Measurements from ENCODE around the gene GPR107. TPM values are rescaled to one million over a fixed set of nuclear protein-coding genes. Genes with fewer than 3 reads are reported as not detected.

The GPR107 gene
- total RNA-seq, 4 donors from 2014 or later = 19.9 to 34.7 (median 30.8) TPM

- Histone ChIP-seq H3K4me1 (peaks cover 25 to 50% (median 44%) of the 10 kb centered on the region in 4 donors), H3K27me3 (no peaks in the 10 kb centered on the region), H3K36me3 (peaks cover 0 to under 1% (median 0%) of the 10 kb centered on the region in 4 donors), H3K9me3 (no peaks in the 10 kb centered on the region), H3K4me3 (peak overlapping the region; percentile 71 to 98 (median 86)), H3K27ac (replicated peaks in 1 of 4) (peak overlapping the region; percentile 86 to 95 (median 89))
- WGBS = 13% methylated on average over 9 of the region's 9 CpGs
- intact Hi-C loops (cut with DNase I) = no loop called here
- no peak for DNase-seq (ENCODE audit: extremely low spot score)
- no peak for TF ChIP-seq EP300 (IDR thresholded peaks at IDR 0.05)
Observed at GRCh38 chr9:130053109-130053503, 600 bp upstream of the GPR107 start.

DNA sequence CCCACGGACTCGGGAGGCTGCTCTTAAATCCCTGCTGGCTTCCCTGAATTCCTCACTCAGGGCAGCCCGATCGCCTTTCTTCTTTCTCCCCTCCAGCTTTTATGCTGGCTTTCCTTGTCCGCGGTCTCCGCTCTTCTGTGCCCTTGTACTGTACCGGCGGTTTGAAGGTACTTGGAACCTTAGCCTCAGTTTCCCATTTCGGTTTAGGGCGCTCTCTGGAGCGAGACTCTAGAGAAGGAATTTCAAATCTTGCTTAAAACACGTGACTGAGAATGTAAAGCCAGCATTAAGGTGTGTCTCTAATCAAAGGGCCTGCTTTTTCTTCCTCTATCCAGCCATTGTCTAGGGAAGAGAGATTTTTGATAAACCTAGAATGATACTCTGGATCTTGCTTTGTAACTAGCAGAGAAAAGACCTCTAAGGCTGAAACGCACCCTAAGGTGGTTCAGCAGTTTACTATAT, 650 bp downstream of the GPR107 start:
- H3K4me3 ChIP-seq = peak overlapping the region; percentile 71 to 98 (median 86)
- peaks cover 0 to 12% (median 5%) of the 10 kb centered on the region in 4 donors for H3K36me3 ChIP-seq
- TF ChIP-seq POLR2A (IDR thresholded peaks at IDR 0.05; ENCODE audit: low read depth) (no peak), POLR2AphosphoS5 (IDR thresholded peaks at IDR 0.05) (no peak), CTCF (IDR thresholded peaks at IDR 0.05) (no peak), EP300 (IDR thresholded peaks at IDR 0.05) (no peak)
- H3K27me3 ChIP-seq = no peaks in the 10 kb centered on the region
- intact Hi-C loops (cut with DNase I) = no loop called here
- no peak for DNase-seq (ENCODE audit: extremely low spot score)
- peak overlapping the region; percentile 86 to 95 (median 89) for H3K27ac ChIP-seq (replicated peaks in 1 of 4)
- peaks cover 25 to 58% (median 49%) of the 10 kb centered on the region in 4 donors for H3K4me1 ChIP-seq
- WGBS = 1% methylated on average over 14 of the region's 14 CpGs
- H3K9me3 ChIP-seq = no peaks in the 10 kb centered on the region

DNA sequence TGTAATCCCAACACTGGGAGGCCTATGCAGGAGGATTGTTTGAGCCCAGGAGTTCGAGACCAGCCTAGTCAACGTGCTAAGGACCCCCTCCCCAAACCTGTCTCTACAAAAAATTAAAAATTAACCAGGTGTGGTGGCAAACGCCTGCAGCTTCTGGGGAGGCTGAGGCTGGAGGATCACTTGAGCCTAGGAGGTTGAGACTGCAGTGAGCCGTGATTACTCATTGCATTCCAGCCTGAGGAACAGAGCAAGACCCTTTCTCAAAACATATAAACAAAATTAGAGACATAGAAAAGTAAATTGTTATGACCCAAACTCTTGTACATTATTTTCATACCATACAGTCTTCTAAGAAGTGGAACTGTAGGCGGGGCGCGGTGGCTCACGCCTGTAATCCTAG, 1.1 kb downstream of the GPR107 start:
- WGBS = 69% methylated on average over 8 of the region's 8 CpGs
- H3K27ac ChIP-seq (replicated peaks in 1 of 4) = peak overlapping the region; percentile 86 to 95 (median 89)

GRCh38 chr9:130058154-130058553, 4.4 kb downstream of the GPR107 start:
- Histone ChIP-seq H3K36me3 (peaks cover 0 to 15% (median 5%) of the 10 kb centered on the region in 4 donors), H3K9me3 (no peaks in the 10 kb centered on the region), H3K27ac (replicated peaks in 1 of 4) (no peak overlapping the region), H3K4me3 (no peak overlapping the region), H3K27me3 (no peaks in the 10 kb centered on the region), H3K4me1 (peaks cover 8 to 51% (median 34%) of the 10 kb centered on the region in 4 donors)
- intact Hi-C loops (cut with DNase I) = no loop called here
- WGBS = 83% methylated on average over 7 of the region's 7 CpGs
- DNase-seq (ENCODE audit: extremely low spot score) = no peak
- TF ChIP-seq CTCF (IDR thresholded peaks at IDR 0.05) = peak in 1 of 3 experiments; percentile 20
- TF ChIP-seq EP300 (IDR thresholded peaks at IDR 0.05) = no peak

More for the DNA sequence above, 1.1 kb downstream of the GPR107 start:
- TF ChIP-seq EP300 (IDR thresholded peaks at IDR 0.05) (no peak), POLR2A (IDR thresholded peaks at IDR 0.05; ENCODE audit: low read depth) (no peak), CTCF (IDR thresholded peaks at IDR 0.05) (no peak), POLR2AphosphoS5 (IDR thresholded peaks at IDR 0.05) (no peak)
- no peak for DNase-seq (ENCODE audit: extremely low spot score)
- H3K27me3 ChIP-seq = no peaks in the 10 kb centered on the region
- peaks cover 0 to 12% (median 5%) of the 10 kb centered on the region in 4 donors for H3K36me3 ChIP-seq
- peak overlapping the region; percentile 71 to 98 (median 86) for H3K4me3 ChIP-seq
- peaks cover 25 to 59% (median 49%) of the 10 kb centered on the region in 4 donors for H3K4me1 ChIP-seq
- intact Hi-C loops (cut with DNase I) = no loop called here
- no peaks in the 10 kb centered on the region for H3K9me3 ChIP-seq

GRCh38 chr9:130058887-130059286, 5.2 kb downstream of the GPR107 start:
- H3K36me3 ChIP-seq = peaks cover 0 to 15% (median 5%) of the 10 kb centered on the region in 4 donors
- 37% methylated on average over 3 of the region's 3 CpGs for WGBS
- intact Hi-C loops (cut with DNase I) = no loop called here
- TF ChIP-seq EP300 (IDR thresholded peaks at IDR 0.05) (no peak), POLR2A (IDR thresholded peaks at IDR 0.05; ENCODE audit: low read depth) (no peak), POLR2AphosphoS5 (IDR thresholded peaks at IDR 0.05) (no peak), CTCF (IDR thresholded peaks at IDR 0.05) (no peak)
- H3K4me3 ChIP-seq = no peak overlapping the region
- H3K27me3 ChIP-seq = no peaks in the 10 kb centered on the region
- no peaks in the 10 kb centered on the region for H3K9me3 ChIP-seq
- no peak overlapping the region for H3K27ac ChIP-seq (replicated peaks in 1 of 4)
- H3K4me1 ChIP-seq = peaks cover 8 to 50% (median 33%) of the 10 kb centered on the region in 4 donors
- DNase-seq (ENCODE audit: extremely low spot score) = no peak

Measured in esophagus muscularis mucosa (tissue), 4 donors.